ENCODE data around the gene CBY3. TPM values are rescaled to one million over a fixed set of nuclear protein-coding genes. Genes with fewer than 3 reads are reported as not detected.

Gene CBY3
- 1 to 10 TPM in 6 of 8 experiments, under 1 TPM in 2; 0.61 to 3.3 (median 1.8) TPM for total RNA-seq

GRCh38 chr5:179680780-179681401 lies at the start of gene CBY3:
CBY3 (minus strand) TSS chr5:179681034; CDS start chr5:179680918, 116 bp downstream.
- ATAC-seq (replicated peaks in 6 of 8), result no peak
- no peak within 1 kb of the TSS for H3K4me3 ChIP-seq
- WGBS, 10 experiments, result 57 to 100% (median 85%) methylated on average over 1 to 3 of the region's 5 CpGs; no CpG with 5 or more reads in 4 of the 10 experiments

GRCh38 chr5:179730356-179730755 lies 49.5 kb upstream of the CBY3 start:
- Histone ChIP-seq H3K4me3 (no peak overlapping the region), H3K27ac (no peak overlapping the region), H3K4me1 (replicated peaks in 1 of 2) (peaks cover 6 to 12% of the 10 kb centered on the region in 2 donors)
- 17 to 93% (median 75%) methylated on average over 2 to 3 of the region's 3 CpGs; no CpG with 5 or more reads in 1 of the 10 experiments for WGBS, 10 experiments
- in situ Hi-C loops (cut with MboI; ENCODE audit: low pct_unique_long_range_greater_than_20kb in 2 of 9, low sequenced_read_pairs in 9 of 9, unreplicated experiment in 9 of 9), result no loop called here
- no peak for ATAC-seq (replicated peaks in 6 of 8)

More at GRCh38 chr5:179680780-179681401, at the start of gene CBY3:
- in situ Hi-C loops (cut with MboI; ENCODE audit: low pct_unique_long_range_greater_than_20kb in 2 of 9, low sequenced_read_pairs in 9 of 9, unreplicated experiment in 9 of 9), result no loop called here
- Histone ChIP-seq H3K4me1 (replicated peaks in 1 of 2) (peaks cover 18% of the 10 kb centered on the region in 2 donors), H3K27ac (no peak within 1 kb of the TSS)

DNA sequence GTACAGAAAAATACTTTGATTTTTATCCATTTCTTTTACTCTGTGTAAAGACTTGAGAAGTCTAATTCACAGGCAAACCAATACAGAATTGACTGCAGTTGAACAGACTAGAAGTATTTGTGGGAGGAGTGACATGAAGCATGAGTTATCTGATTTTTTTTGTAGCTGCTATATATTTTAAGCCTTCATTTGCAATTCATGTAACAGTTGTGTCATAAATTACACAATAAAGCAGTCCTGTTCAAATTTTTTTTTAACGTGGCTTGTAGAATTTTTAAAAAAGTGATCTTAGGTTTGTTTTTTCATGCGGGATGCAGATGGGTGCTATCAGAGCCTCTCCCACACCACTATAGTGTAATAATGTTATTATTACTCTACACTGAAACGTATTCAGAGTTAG lies 48.9 kb upstream of the CBY3 start:
- H3K27ac ChIP-seq, result no peak overlapping the region
- WGBS, 10 experiments, result 32 to 100% (median 93%) methylated on average over 1 to 3 of the region's 3 CpGs; no CpG with 5 or more reads in 1 of the 10 experiments
- peaks cover 5 to 8% of the 10 kb centered on the region in 2 donors for H3K4me1 ChIP-seq (replicated peaks in 1 of 2)
- H3K4me3 ChIP-seq, result no peak overlapping the region
- in situ Hi-C loops (cut with MboI; ENCODE audit: low pct_unique_long_range_greater_than_20kb in 2 of 9, low sequenced_read_pairs in 9 of 9, unreplicated experiment in 9 of 9), result no loop called here
- peak in 1 of 8 experiments; percentile 2 for ATAC-seq (replicated peaks in 6 of 8)

DNA sequence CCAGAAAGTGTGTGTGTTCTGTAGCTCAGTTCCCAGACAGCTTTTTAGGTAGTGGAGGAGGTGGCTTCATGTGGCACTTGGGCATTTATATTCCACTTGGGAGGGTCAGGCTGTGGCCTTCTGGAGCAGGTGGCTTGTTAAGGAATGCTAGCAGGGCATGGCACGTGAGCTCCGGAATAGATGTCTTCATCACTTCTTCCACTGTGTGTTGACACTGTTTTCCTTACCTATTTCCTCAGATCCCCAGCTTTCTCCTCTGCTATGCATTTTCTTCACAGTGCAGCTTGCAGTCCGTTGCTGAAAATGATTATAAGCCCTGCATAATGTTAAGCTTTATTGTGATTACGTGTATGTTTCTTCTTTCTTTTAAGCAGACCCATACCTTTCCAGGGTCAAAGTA lies 48.5 kb upstream of the CBY3 start:
- in situ Hi-C loops (cut with MboI; ENCODE audit: low pct_unique_long_range_greater_than_20kb in 2 of 9, low sequenced_read_pairs in 9 of 9, unreplicated experiment in 9 of 9), result no loop called here
- H3K27ac ChIP-seq, result no peak overlapping the region

DNA sequence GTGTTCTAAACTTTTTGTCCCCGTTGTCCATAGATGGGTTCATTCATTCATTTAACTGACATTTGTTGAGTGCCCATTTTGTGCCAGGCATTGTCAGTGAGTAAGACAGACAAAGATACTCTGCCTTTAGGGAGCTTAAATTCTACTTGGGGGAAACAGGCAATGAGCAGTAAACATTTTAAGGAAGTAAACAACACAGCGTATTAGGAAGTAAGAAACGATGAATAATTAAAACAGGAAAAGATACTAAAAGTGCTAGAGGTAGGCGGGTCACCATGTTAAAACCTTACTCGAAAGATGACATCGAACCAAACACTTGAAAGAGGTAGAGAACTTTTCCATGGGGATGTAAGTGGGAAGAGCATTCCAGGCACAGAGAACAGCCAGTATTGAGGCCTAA lies 46.3 kb upstream of the CBY3 start:
- Histone ChIP-seq H3K4me1 (replicated peaks in 1 of 2) (no peaks in the 10 kb centered on the region), H3K4me3 (no peak overlapping the region), H3K27ac (no peak overlapping the region)
- WGBS, 10 experiments, result 94 to 100% (median 97%) methylated on average over 1 to 6 of the region's 6 CpGs
- ATAC-seq (replicated peaks in 6 of 8), result no peak
- in situ Hi-C loops (cut with MboI; ENCODE audit: low pct_unique_long_range_greater_than_20kb in 2 of 9, low sequenced_read_pairs in 9 of 9, unreplicated experiment in 9 of 9), result no loop called here

More for the DNA sequence above, 48.5 kb upstream of the CBY3 start:
- WGBS, 10 experiments, result 66 to 100% (median 90%) methylated on average over 1 to 4 of the region's 4 CpGs; no CpG with 5 or more reads in 1 of the 10 experiments
- Histone ChIP-seq H3K4me1 (replicated peaks in 1 of 2) (peaks cover under 1 to 3% of the 10 kb centered on the region in 2 donors), H3K4me3 (no peak overlapping the region)
- ATAC-seq (replicated peaks in 6 of 8), result no peak

- no peak for ATAC-seq (replicated peaks in 6 of 8)
- Histone ChIP-seq H3K4me3 (no peak overlapping the region), H3K4me1 (replicated peaks in 1 of 2) (no peaks in the 10 kb centered on the region), H3K27ac (no peak overlapping the region)
- in situ Hi-C loops (cut with MboI; ENCODE audit: low pct_unique_long_range_greater_than_20kb in 2 of 9, low sequenced_read_pairs in 9 of 9, unreplicated experiment in 9 of 9), result no loop called here
- WGBS, 10 experiments, result 79 to 100% (median 95%) methylated on average over 2 to 4 of the region's 4 CpGs; no CpG with 5 or more reads in 1 of the 10 experiments
Measured at GRCh38 chr5:179724163-179724562, 43.3 kb upstream of the CBY3 start.

GRCh38 chr5:179720222-179720621 lies 39.4 kb upstream of the CBY3 start:
- in situ Hi-C loops (cut with MboI; ENCODE audit: low pct_unique_long_range_greater_than_20kb in 2 of 9, low sequenced_read_pairs in 9 of 9, unreplicated experiment in 9 of 9), result no loop called here
- WGBS, 10 experiments, result 40 to 100% (median 100%) methylated on average over 1 to 2 of the region's 2 CpGs; no CpG with 5 or more reads in 5 of the 10 experiments
- ATAC-seq (replicated peaks in 6 of 8), result no peak
- Histone ChIP-seq H3K4me3 (no peak overlapping the region), H3K27ac (no peak overlapping the region), H3K4me1 (replicated peaks in 1 of 2) (no peaks in the 10 kb centered on the region)

GRCh38 chr5:179716286-179716685 lies 35.5 kb upstream of the CBY3 start:
- whole genome bisulfite sequencing, 10 experiments, result 90 to 100% (median 100%) methylated on average over 1 of the region's 1 CpG; no CpG with 5 or more reads in 6 of the 10 experiments
- Histone ChIP-seq H3K4me3 (no peak overlapping the region), H3K27ac (no peak overlapping the region), H3K4me1 (replicated peaks in 1 of 2) (no peaks in the 10 kb centered on the region)
- no peak for ATAC-seq (replicated peaks in 6 of 8)
- in situ Hi-C loops (cut with MboI; ENCODE audit: low pct_unique_long_range_greater_than_20kb in 2 of 9, low sequenced_read_pairs in 9 of 9, unreplicated experiment in 9 of 9), result no loop called here

DNA sequence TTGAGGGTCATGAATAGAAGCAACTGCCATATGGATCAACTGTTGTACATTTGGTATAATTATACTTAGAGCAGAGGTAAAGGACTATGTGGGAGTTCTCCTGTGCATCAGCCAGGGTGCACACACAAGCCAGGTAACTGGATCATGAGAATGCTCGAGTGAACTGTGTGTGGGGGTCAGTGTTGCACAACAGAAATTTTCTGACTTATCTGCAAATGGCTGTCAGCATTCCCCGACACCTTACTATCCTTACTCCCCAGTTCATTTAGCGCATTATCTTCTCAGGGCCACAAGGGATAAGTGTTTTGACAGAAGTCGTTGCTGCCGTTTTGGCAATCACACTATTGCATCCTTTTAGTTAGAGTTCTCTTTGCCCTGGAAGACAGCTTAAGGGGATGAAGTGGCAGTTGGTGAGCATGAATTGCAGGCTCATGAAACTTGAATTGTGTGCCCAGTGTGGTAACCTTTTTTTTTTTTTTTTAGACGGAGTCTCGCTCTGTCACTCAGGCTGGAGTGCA lies 19.6 kb upstream of the CBY3 start:
- no peak for ATAC-seq (replicated peaks in 6 of 8)
- Histone ChIP-seq H3K4me1 (replicated peaks in 1 of 2) (peaks cover 19 to 24% of the 10 kb centered on the region in 2 donors), H3K27ac (peak overlapping the region in 1 of 2 donors; percentile 94), H3K4me3 (peak overlapping the region; percentile 79 to 94 (median 84))
- WGBS, 10 experiments, result 50 to 100% (median 65%) methylated on average over 2 to 7 of the region's 7 CpGs; no CpG with 5 or more reads in 1 of the 10 experiments
- in situ Hi-C loops (cut with MboI; ENCODE audit: low pct_unique_long_range_greater_than_20kb in 2 of 9, low sequenced_read_pairs in 9 of 9, unreplicated experiment in 9 of 9), result no loop called here

DNA sequence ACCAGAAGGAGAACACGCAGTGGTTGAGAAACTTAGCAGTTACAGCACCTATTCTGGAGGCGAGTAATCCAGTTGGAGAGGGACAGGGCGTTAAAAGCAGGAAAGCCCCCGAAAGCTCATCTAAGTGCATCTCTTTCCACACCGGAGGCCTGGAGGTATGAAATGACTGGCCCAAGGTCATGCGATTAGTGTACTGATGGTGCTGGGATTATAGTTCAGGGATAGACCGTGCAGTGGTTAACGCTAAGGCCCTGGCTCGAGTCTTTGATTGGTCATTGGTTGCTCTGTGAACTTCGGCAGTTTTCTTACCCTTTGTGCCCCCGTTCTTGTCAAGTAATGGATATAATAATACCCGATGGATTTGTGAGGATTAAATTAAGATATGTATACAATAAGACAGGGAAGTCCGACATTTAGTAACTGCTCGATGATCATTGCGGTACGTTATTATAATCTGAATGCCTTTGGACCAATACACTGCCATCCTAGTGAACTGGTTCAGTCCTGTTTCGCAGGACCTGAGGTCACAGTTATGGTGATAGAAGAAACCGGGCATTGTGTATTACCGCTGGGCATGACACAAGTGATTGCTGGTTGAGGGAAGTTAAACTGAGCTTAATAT lies 18.9 kb upstream of the CBY3 start:
- WGBS, 10 experiments, result 0 to 15% (median 2%) methylated on average over 1 to 16 of the region's 19 CpGs
- in situ Hi-C loops (cut with MboI; ENCODE audit: low pct_unique_long_range_greater_than_20kb in 2 of 9, low sequenced_read_pairs in 9 of 9, unreplicated experiment in 9 of 9), result no loop called here

DNA sequence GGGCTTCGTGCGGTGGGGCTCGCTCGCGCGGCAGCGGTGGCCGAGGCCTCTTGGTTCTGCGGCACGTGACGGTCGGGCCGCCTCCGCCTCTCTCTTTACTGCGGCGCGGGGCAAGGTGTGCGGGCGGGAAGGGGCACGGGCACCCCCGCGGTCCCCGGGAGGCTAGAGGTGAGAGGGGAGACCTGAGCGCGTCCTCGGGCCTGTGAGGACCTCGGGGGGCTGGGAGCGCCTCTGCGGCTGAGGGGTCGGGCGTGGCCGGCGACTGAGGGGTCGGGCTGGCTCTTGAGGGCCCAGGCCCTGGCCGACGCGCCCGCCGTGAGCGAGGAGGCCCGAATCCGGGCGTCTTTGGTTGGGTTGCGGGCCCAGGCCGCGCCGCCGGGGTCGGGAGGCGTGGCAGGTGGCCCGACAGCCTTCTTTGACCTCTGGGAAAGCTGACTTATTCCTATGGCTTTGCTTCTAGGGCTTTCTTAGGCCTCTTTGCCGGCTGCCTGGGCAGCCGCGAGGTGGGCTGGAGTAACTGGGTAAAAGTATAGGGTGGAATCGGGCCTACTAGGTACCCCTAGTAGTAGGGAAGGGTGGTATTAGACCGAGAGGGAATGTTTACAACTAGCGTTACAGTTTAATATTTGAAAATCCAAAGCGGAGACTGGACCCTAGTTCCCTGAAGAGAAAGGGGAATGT lies 18.2 kb upstream of the CBY3 start, which contains the start of gene CANX:
CANX (plus strand) TSS at position 33 of the 681 bp plus-strand sequence. CDS start 6,715 bp downstream, outside the sequence.
- Histone ChIP-seq H3K4me1 (replicated peaks in 1 of 2) (peaks cover 16 to 17% of the 10 kb centered on the region in 2 donors), H3K27ac (peak within 1 kb of the TSS; percentile 94 to 97), H3K4me3 (peak within 1 kb of the TSS; percentile 79 to 94 (median 84))
- ATAC-seq (replicated peaks in 6 of 8), result peak in 6 of 8 experiments; percentile 6 to 23 (median 10)
- in situ Hi-C loops (cut with MboI; ENCODE audit: low pct_unique_long_range_greater_than_20kb in 2 of 9, low sequenced_read_pairs in 9 of 9, unreplicated experiment in 9 of 9), result no loop called here
- WGBS, 10 experiments, result 0% methylated on average over 1 to 8 of the region's 58 CpGs; no CpG with 5 or more reads in 4 of the 10 experiments

More for the DNA sequence above, 18.9 kb upstream of the CBY3 start:
- peak overlapping the region; percentile 94 to 97 for H3K27ac ChIP-seq
- peaks cover 16 to 17% of the 10 kb centered on the region in 2 donors for H3K4me1 ChIP-seq (replicated peaks in 1 of 2)
- peak in 2 of 8 experiments; percentile 0 to 4 for ATAC-seq (replicated peaks in 6 of 8)
- H3K4me3 ChIP-seq, result peak overlapping the region; percentile 79 to 94 (median 84)

- Histone ChIP-seq H3K4me3 (peak overlapping the region; percentile 79 to 94 (median 84)), H3K4me1 (replicated peaks in 1 of 2) (peaks cover 16 to 17% of the 10 kb centered on the region in 2 donors), H3K27ac (peak overlapping the region; percentile 94 to 97)
- in situ Hi-C loops (cut with MboI; ENCODE audit: low pct_unique_long_range_greater_than_20kb in 2 of 9, low sequenced_read_pairs in 9 of 9, unreplicated experiment in 9 of 9), result no loop called here
- ATAC-seq (replicated peaks in 6 of 8), result peak; percentile 85 to 95 (median 94)
- 0 to 80% (median 21%) methylated on average over 1 to 14 of the region's 72 CpGs; no CpG with 5 or more reads in 1 of the 10 experiments for WGBS, 10 experiments
Measured at GRCh38 chr5:179697993-179698934, 17.4 kb upstream of the CBY3 start.
